Pulmonary artery endothelial cell (primary cell): ENCODE measurements around the gene RHOG. TPM values are rescaled to one million over a fixed set of nuclear protein-coding genes. Genes with fewer than 3 reads are reported as not detected.
"Not testable (repeated sequence)": the region's sequence is repeated elsewhere in the genome, so short reads cannot be mapped to it uniquely, and the experiment has no call there.

Experiments used
- DNase-seq: peaks from one replicate; pipeline ENCODE4 v3.0.0-alpha.2; 2011; ENCODE audit warnings: low read depth, low spot score
- total RNA-seq: library from RNA; depleted of rRNA; stranded (reverse); fragments of >200 nt; gene quantifications from 2 replicates; pipeline ENCODE4 v1.2.3, GENCODE V29; 2014

Gene RHOG
- 10.9 and 14.3 TPM in 2 replicates for total RNA-seq

GRCh38 chr11:3840870-3841425 is at the start of gene RHOG:
RHOG (minus strand) TSS chr11:3840959; CDS start chr11:3828138, 12,821 bp downstream.
- peak; percentile 20 for DNase-seq

- DNase-seq = no peak
Measured at GRCh38 chr11:3890014-3890413, 49.3 kb upstream of the RHOG start.

GRCh38 chr11:3888876-3889275 is 48.1 kb upstream of the RHOG start:
- DNase-seq = no peak

- DNase-seq = no peak
Measured at GRCh38 chr11:3886985-3887384, 46.2 kb upstream of the RHOG start.

- no peak for DNase-seq
Measured at GRCh38 chr11:3885855-3886254, 45.1 kb upstream of the RHOG start.

- no peak for DNase-seq
Measured at GRCh38 chr11:3882655-3883054, 41.9 kb upstream of the RHOG start.

GRCh38 chr11:3880724-3881123 is 40.0 kb upstream of the RHOG start:
- no peak for DNase-seq

- no peak for DNase-seq
Measured at GRCh38 chr11:3879967-3880542, 39.3 kb upstream of the RHOG start.

- no peak for DNase-seq
Measured at GRCh38 chr11:3879216-3879966, 38.6 kb upstream of the RHOG start.

- no peak for DNase-seq
Measured at GRCh38 chr11:3878258-3878584, 37.5 kb upstream of the RHOG start.

- DNase-seq = no peak
Measured at GRCh38 chr11:3877364-3878257, 36.9 kb upstream of the RHOG start.

GRCh38 chr11:3876613-3877012 is 35.9 kb upstream of the RHOG start:
- no peak for DNase-seq

GRCh38 chr11:3873712-3874349 is 33.1 kb upstream of the RHOG start:
- DNase-seq = no peak

- DNase-seq = peak; percentile 63
Measured at GRCh38 chr11:3867209-3868091, 26.7 kb upstream of the RHOG start.

- DNase-seq = no peak
Measured at GRCh38 chr11:3866836-3867208, 26.1 kb upstream of the RHOG start.

GRCh38 chr11:3866206-3866605 is 25.4 kb upstream of the RHOG start:
- no peak for DNase-seq

GRCh38 chr11:3865388-3866193 is 24.8 kb upstream of the RHOG start:
- DNase-seq = peak; percentile 67

GRCh38 chr11:3861683-3862082 is 20.9 kb upstream of the RHOG start:
- no peak for DNase-seq

GRCh38 chr11:3860898-3861393 is 20.2 kb upstream of the RHOG start:
- not testable (repeated sequence) for DNase-seq

- no peak for DNase-seq
Measured at GRCh38 chr11:3860375-3860774, 19.6 kb upstream of the RHOG start.
